GM19240 (cell line): ENCODE results near the gene TAS2R50.

Source experiments
- DNase-seq: peaks from one replicate; pipeline ENCODE4 v3.0.0; 2011; ENCODE audit warnings: low spot score; ENCODE audit not compliant: insufficient read length

TAS2R50 gene

GRCh38 chr12:10952645-10953044 lies 34.1 kb downstream of the TAS2R50 start:
- DNase-seq: no peak

- no peak for DNase-seq
Measured at GRCh38 chr12:10943167-10943566, 43.5 kb downstream of the TAS2R50 start.

GRCh38 chr12:10941916-10942607 lies 44.6 kb downstream of the TAS2R50 start:
- no peak for DNase-seq

- DNase-seq: no peak
Measured at GRCh38 chr12:10941369-10941768, 45.3 kb downstream of the TAS2R50 start.

GRCh38 chr12:10940389-10940788 lies 46.3 kb downstream of the TAS2R50 start:
- no peak for DNase-seq

GRCh38 chr12:10939163-10939562 lies 47.5 kb downstream of the TAS2R50 start, which contains the start of gene TAS2R14:
Gene TAS2R14 (minus strand): TSS chr12:10939263. CDS start chr12:10939207, 56 bp downstream.
- no peak for DNase-seq

GRCh38 chr12:10936506-10936905 lies 50.2 kb downstream of the TAS2R50 start:
- DNase-seq: no peak
